Measurements from ENCODE around the gene LIMCH1. TPM values are rescaled to one million over a fixed set of nuclear protein-coding genes. Genes with fewer than 3 reads are reported as not detected.
A peak's percentile ranks its signal among the peaks of the same experiment; 100 is the strongest.

Gene LIMCH1
- polyA plus RNA-seq, 1 of the 3 experiments (the other 2 are of a cell fraction), result 1.2 TPM

DNA sequence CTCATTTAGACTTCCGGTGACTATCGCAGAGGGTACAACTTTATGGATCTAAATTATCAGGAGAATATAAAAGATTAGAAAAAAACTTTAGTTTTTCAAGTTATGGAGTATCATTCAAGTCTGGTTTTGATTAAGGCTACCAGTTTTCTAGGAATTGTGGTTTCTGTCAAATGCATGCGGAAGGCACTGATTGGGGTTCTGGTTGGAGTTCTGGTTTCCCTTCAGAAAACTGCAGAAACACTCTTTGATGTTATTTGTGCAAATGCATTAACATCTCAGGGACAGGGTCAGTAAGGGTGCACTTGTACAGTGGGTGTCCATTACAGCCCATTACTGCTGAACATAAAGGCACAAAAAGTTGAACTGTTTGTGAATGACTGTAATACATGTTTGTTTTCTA lies 100.2 kb downstream of the LIMCH1 start:
- Histone ChIP-seq H3K27me3 (ENCODE audit: insufficient read depth) (no peaks in the 10 kb centered on the region), H3K9me2 (no peaks in the 10 kb centered on the region), H3K4me1 (ENCODE audit: control insufficient read depth in 1 of 2, insufficient read depth in 2 of 2, low read depth in 1 of 2, low read length in 1 of 2) (peaks cover 0 to 20% of the 10 kb centered on the region in 2 experiments; a peak in 2 of 4 replicates), H3K36me3 (replicated peaks in 1 of 2; ENCODE audit: control insufficient read depth in 1 of 2, insufficient read depth in 2 of 2, low read length in 1 of 2) (no peaks in the 10 kb centered on the region), H3F3A (replicated peaks; ENCODE audit: insufficient read depth) (no peaks in the 10 kb centered on the region), H3K4me2 (no peak overlapping the region), H2AFZ (ENCODE audit: low read depth) (no peak overlapping the region), H3K79me2 (ENCODE audit: insufficient read depth) (no peaks in the 10 kb centered on the region), H3K4me3 (ENCODE audit: low read depth in 2 of 2, low read length in 1 of 2) (no peak overlapping the region), H3K27ac (ENCODE audit: low read depth in 2 of 2, low read length in 1 of 2) (peak overlapping the region in 1 of 2 experiments; percentile 83; a peak in 2 of 4 replicates), H4K20me1 (ENCODE audit: insufficient read depth) (no peaks in the 10 kb centered on the region), H3K9me3 (no peaks in the 10 kb centered on the region), H3K9ac (no peak overlapping the region)
- ChIA-PET POLR2A (no interaction called here), CTCF (interaction anchor here (1.2 to 1.6 kb wide), 2 partner anchors 10 to 23 kb away, joined by 4 to 5 read pairs; no protein-coding TSS in a partner anchor)
- peak; percentile 62 for DNase-seq
- 73% methylated on average over 3 of the region's 3 CpGs for WGBS (ENCODE audit: low lambda C conversion rate)
- TF ChIP-seq FOXJ3 (CRISPR knock-in tag; IDR thresholded peaks at IDR 0.05) (0 out of 2 replicates have a peak, but pooled peaks have one; percentile 39), EP300 (IDR thresholded peaks at IDR 0.05; ENCODE audit: borderline replicate concordance in 1 of 2, low read depth in 1 of 2, low read length in 1 of 2) (peak in 1 of 2 experiments; percentile 81; a peak in 1 of 4 replicates), GABPA (IDR thresholded peaks at IDR 0.05; ENCODE audit: low read depth) (no peak), TCF12 (IDR thresholded peaks at IDR 0.05) (0 out of 2 replicates have a peak, but pooled peaks have one; percentile 16), CHD2 (IDR thresholded peaks at IDR 0.05; ENCODE audit: low read length, partially characterized antibody) (peak; percentile 63), EZH2phosphoT487 (IDR thresholded peaks at IDR 0.05; ENCODE audit: borderline replicate concordance, low read depth) (no peak), FOXM1 (IDR thresholded peaks at IDR 0.05; ENCODE audit: low read depth) (no peak), MXI1 (IDR thresholded peaks at IDR 0.05; ENCODE audit: low read depth, low read length) (peak; percentile 48; the same call in 1 of the 2 replicates)

GRCh38 chr4:41638866-41639265 lies 100.9 kb downstream of the LIMCH1 start:
- H3K79me2 ChIP-seq (ENCODE audit: insufficient read depth), result no peaks in the 10 kb centered on the region
- H3K4me3 ChIP-seq (ENCODE audit: low read depth in 2 of 2, low read length in 1 of 2), result no peak overlapping the region
- H3K9me2 ChIP-seq, result no peaks in the 10 kb centered on the region
- no peaks in the 10 kb centered on the region for H4K20me1 ChIP-seq (ENCODE audit: insufficient read depth)
- H3F3A ChIP-seq (replicated peaks; ENCODE audit: insufficient read depth), result no peaks in the 10 kb centered on the region
- peak; percentile 41 for DNase-seq
- no peaks in the 10 kb centered on the region for H3K9me3 ChIP-seq
- ChIA-PET POLR2A (no interaction called here), CTCF (interaction anchor here (0.6 to 1.6 kb wide), 4 partner anchors 9 to 358 kb away, joined by 3 to 5 read pairs (median 4); no protein-coding TSS in a partner anchor)
- H3K27me3 ChIP-seq (ENCODE audit: insufficient read depth), result no peaks in the 10 kb centered on the region
- no peak for TF ChIP-seq CHD2 (IDR thresholded peaks at IDR 0.05; ENCODE audit: low read length, partially characterized antibody)
- no peak for TF ChIP-seq EP300 (IDR thresholded peaks at IDR 0.05; ENCODE audit: borderline replicate concordance in 1 of 2, low read depth in 1 of 2, low read length in 1 of 2)
- TF ChIP-seq, protein P1, sequence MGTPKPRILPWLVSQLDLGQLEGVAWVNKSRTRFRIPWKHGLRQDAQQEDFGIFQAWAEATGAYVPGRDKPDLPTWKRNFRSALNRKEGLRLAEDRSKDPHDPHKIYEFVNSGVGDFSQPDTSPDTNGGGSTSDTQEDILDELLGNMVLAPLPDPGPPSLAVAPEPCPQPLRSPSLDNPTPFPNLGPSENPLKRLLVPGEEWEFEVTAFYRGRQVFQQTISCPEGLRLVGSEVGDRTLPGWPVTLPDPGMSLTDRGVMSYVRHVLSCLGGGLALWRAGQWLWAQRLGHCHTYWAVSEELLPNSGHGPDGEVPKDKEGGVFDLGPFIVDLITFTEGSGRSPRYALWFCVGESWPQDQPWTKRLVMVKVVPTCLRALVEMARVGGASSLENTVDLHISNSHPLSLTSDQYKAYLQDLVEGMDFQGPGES (IDR thresholded peaks at IDR 0.05; ENCODE audit: low read depth, low read length), result no peak
- peak; percentile 22; the same call in 1 of the 2 replicates for TF ChIP-seq MXI1 (IDR thresholded peaks at IDR 0.05; ENCODE audit: low read depth, low read length)
- TF ChIP-seq RFX5 (IDR thresholded peaks at IDR 0.05; ENCODE audit: low read length), result peak; percentile 33; the same call in 1 of the 2 replicates
- TF ChIP-seq, protein P2, sequence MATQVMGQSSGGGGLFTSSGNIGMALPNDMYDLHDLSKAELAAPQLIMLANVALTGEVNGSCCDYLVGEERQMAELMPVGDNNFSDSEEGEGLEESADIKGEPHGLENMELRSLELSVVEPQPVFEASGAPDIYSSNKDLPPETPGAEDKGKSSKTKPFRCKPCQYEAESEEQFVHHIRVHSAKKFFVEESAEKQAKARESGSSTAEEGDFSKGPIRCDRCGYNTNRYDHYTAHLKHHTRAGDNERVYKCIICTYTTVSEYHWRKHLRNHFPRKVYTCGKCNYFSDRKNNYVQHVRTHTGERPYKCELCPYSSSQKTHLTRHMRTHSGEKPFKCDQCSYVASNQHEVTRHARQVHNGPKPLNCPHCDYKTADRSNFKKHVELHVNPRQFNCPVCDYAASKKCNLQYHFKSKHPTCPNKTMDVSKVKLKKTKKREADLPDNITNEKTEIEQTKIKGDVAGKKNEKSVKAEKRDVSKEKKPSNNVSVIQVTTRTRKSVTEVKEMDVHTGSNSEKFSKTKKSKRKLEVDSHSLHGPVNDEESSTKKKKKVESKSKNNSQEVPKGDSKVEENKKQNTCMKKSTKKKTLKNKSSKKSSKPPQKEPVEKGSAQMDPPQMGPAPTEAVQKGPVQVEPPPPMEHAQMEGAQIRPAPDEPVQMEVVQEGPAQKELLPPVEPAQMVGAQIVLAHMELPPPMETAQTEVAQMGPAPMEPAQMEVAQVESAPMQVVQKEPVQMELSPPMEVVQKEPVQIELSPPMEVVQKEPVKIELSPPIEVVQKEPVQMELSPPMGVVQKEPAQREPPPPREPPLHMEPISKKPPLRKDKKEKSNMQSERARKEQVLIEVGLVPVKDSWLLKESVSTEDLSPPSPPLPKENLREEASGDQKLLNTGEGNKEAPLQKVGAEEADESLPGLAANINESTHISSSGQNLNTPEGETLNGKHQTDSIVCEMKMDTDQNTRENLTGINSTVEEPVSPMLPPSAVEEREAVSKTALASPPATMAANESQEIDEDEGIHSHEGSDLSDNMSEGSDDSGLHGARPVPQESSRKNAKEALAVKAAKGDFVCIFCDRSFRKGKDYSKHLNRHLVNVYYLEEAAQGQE (IDR thresholded peaks at IDR 0.05; ENCODE audit: low read depth, low read length), result no peak
- TF ChIP-seq FOSL2 (IDR thresholded peaks at IDR 0.05; ENCODE audit: borderline replicate concordance, low read depth), result no peak
- peak; percentile 34 for TF ChIP-seq GATA2 (CRISPR knock-in tag; IDR thresholded peaks at IDR 0.05)
- no peak for TF ChIP-seq RCOR1 (IDR thresholded peaks at IDR 0.05; ENCODE audit: low read length)
- no peak for TF ChIP-seq YY1 (IDR thresholded peaks at IDR 0.05; ENCODE audit: low read depth)
- H3K4me2 ChIP-seq, result no peak overlapping the region
- no peaks in the 10 kb centered on the region for H3K36me3 ChIP-seq (replicated peaks in 1 of 2; ENCODE audit: control insufficient read depth in 1 of 2, insufficient read depth in 2 of 2, low read length in 1 of 2)
- H3K27ac ChIP-seq (ENCODE audit: low read depth in 2 of 2, low read length in 1 of 2), result peak overlapping the region in 1 of 2 experiments; percentile 83; a peak in 2 of 4 replicates
- no peak overlapping the region for H3K9ac ChIP-seq
- peaks cover 0 to 17% of the 10 kb centered on the region in 2 experiments; a peak in 2 of 4 replicates for H3K4me1 ChIP-seq (ENCODE audit: control insufficient read depth in 1 of 2, insufficient read depth in 2 of 2, low read depth in 1 of 2, low read length in 1 of 2)
- H2AFZ ChIP-seq (ENCODE audit: low read depth), result no peak overlapping the region
- 26% methylated on average over 4 of the region's 4 CpGs for WGBS (ENCODE audit: low lambda C conversion rate)
